ENCODE measurements around the gene SLC22A3.
"Not testable (repeated sequence)": the region's sequence is repeated elsewhere in the genome, so short reads cannot be mapped to it uniquely, and the experiment has no call there.

SLC22A3 gene

DNA sequence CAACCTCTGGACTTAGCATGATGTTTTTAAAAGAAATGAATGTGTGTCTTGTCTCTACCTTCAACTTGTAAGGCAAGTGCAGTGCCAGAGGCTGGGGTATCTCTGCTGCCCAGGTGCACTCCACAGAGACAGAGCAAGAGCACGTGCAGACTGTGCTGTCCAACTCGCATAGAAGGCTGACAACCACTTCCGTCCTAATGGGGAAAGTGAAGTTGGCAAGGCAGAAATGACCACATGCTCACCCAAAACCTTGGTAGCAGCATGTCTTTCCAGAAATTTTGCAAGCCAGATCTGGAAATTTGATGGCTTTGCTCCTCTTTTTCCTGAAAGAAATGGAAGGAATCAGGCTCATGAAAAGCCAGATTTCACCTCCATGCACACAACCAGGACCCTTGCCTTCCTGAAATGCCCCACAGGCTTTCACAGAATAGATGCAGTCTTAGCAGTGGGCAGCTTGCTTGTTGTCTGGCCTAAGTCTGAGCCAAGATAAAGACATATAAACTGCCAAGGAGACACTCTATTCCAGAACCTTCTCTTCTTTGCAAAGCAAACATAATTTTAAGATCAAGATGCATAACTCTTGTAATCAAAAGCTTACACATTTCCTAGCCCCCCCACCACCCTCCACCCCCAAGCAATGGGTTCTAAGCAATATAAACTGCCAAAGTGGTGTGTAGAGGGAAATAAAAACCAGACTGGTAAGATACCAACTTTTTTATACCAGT is 26.8 kb downstream of the SLC22A3 start:
- DNase-seq (ENCODE audit: low spot score): no peak

DNA sequence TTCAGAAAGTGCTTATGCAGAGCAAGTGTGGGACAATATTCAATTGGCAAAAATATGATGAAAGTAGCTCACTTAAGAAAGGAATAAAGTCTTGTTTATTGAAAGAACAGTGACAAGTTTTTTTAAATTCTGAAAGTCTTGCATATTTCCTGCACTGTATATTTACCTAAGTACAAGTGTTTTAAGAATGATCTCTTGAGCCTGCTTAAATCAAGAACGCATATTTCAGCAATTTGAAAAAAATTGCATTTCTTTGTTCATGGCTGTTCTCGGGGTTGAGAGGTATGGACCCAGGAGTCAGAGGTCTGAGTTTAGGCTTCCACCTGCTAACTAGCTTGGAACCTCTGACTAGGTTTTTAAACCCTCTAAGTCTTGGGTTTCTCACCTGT is 27.4 kb downstream of the SLC22A3 start:
- no peak for DNase-seq (ENCODE audit: low spot score)

DNA sequence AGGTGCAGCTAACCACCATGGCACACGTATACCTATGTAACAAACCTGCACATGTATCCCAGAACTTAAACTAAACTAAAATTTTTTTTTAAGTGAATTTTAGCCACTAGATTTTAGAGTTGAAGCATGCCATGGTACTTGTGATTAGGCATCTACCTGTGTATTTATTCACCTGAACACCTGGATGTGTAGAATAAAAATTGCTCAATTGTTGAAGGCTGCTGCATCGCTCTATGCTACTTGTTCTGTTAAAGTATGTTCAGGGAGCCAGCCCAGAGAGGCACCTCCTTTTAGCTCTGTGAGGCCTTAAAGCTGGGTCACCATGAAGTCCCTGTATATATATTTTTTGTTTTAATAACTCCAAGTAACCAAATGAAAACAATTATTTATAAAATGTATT is 28.3 kb downstream of the SLC22A3 start:
- DNase-seq (ENCODE audit: low spot score): no peak

DNA sequence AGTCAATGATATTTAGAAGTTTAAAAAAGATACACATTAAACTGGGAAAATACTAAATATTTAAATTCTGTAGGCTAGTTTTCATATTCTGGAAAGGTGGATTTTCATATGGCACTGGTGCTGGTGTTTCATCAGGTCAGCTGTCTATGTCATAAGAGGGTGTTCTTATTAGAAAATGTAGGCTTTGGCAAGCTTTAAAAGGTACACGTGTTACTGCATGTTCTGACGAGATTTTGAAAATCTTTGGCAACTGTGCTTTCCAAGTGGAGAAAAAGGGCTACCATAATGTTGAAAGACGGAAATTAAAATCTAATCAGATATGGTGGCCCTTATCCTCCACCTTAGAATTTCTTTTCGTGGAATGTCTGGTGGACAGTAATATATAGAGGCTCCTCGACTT is 30.0 kb downstream of the SLC22A3 start:
- DNase-seq (ENCODE audit: low spot score): no peak

DNA sequence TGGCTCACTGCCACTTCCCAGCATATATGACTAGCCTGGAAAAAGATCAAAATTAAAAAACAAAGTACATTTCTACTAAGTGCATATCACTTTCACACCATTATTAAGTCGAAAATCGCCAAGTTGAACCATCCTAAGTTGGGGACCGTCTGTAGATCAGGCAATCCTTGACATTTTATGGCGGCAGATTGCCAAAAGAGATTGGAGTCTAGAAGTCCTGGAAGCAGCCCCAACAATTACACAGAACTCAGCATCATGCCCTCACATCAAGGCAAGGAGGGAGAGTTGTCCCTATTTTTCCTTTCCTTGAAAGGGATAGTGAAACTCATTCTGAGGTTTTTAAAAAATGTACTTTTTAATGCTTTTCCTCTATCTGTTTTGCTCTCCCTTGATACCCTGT is 30.7 kb downstream of the SLC22A3 start:
- no peak for DNase-seq (ENCODE audit: low spot score)

DNA sequence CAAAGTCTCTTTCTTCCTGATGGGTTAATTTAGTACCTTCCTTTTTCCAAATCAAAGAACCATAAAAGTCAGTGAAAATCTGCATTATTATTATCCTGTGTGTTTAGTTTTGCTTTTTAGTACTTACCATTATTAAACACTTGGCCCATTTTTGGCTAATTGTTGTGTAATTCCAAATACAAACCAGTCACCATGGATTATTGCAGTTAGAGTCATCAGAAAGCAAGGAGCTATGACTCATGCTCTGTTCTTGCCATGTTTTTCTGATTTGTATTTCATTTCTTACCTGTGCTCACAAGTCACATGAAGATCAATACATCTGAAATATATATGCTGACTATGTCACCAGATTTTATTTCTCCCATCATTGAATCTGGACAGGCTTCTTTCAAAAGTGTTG is 31.3 kb downstream of the SLC22A3 start:
- DNase-seq (ENCODE audit: low spot score): no peak

DNA sequence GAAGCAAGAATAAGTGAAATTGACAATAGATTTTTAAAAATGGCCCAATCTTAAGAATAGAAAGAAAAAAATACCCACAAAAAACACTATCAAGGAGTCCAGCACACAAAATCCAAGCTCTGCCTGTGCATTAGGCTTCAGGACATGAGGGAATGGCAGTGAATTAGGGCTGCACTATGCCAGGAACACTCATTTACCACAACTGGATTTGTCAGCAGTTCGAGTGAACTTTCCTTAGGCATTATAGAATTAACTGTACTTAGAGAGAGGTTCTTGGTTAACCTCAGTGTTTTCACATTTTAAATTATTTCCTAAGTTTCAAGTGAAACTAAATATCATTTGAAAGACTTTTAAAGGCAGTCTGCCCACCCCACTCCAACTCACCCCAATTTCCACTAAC is 34.8 kb downstream of the SLC22A3 start:
- DNase-seq (ENCODE audit: low spot score): no peak

DNA sequence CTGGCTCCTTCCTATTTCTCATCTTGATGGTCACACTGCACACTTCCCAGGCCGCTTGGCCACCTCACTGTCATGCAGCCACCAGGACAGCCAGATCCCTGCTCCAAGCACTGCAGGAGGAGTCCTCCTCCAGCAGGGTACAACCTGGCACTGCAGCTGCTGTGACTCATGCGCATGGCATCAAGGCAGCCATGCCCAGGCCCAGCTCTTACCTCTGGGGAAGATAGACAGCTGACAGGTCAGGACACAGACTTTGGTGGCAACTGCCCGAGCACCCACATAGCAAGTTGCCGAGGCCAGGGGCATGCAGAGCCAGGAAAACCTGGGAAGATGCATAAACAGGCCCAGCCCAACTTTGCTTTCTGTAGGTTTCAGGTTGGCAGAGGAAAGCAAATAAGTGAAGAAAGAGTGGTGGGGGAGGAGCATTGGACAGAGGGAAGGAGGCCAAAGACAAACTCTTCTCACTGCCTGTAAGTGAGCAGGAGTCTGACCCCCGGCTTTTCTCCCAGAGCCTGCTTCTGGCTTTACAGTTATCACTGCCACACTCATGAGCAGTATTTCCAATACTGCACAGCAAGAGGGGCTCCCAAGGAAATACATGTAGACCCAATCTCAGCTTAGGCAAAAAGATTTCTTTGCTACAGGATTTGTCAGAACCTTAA is 38.8 kb downstream of the SLC22A3 start:
- DNase-seq (ENCODE audit: low spot score): no peak

DNA sequence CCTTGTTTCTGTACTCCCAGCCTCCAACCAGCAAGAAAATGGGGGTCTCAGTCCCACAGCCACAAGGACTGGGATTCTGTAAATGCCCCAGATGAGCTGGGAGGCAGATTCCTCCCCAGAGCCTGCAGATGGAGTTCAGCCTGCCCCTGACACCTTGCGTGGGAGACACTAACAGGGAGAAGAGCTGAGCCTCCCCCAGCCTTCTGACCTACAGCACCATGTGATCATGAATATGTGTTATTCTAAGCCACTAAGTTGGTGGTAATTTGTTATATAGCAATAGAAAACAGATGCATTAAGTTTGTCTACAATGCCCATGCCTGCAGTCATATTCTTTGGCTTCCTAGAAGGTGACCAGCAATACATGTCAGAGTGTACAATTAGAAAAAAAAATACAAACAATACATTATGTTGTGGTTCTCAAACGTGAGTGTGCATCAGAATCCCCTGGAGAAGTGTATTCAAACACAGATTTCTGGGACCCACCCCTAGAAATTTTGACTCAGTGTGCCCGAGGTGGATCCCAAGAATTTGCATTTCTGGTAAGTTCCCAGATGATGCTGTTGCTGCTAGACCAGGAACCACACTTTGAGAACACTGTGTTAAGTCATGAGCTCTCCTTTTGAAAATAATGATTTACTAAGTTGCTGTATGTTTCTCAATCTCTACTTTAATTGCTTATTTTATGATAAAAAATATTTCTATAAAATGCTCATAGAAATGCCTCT is 39.9 kb downstream of the SLC22A3 start:
- DNase-seq (ENCODE audit: low spot score): no peak

DNA sequence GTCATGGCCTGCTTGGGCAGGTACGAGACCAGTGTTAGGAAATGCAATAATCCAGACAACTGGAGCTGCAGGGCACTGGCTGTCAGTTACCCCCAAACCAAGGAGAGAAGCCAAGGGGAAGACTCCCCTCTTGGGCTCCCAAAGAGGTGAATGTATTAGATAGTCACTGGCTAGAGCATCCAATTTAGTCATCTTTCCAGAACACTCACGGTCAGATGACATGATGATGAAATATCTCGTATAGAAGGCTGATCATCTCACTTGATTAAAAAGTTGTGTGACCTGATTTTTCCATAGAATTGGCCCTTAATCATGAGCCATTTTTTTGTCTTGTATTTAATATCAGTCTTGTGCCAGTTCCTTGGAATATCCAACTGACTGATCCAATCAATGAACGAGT is 40.7 kb downstream of the SLC22A3 start:
- DNase-seq (ENCODE audit: low spot score): no peak

DNA sequence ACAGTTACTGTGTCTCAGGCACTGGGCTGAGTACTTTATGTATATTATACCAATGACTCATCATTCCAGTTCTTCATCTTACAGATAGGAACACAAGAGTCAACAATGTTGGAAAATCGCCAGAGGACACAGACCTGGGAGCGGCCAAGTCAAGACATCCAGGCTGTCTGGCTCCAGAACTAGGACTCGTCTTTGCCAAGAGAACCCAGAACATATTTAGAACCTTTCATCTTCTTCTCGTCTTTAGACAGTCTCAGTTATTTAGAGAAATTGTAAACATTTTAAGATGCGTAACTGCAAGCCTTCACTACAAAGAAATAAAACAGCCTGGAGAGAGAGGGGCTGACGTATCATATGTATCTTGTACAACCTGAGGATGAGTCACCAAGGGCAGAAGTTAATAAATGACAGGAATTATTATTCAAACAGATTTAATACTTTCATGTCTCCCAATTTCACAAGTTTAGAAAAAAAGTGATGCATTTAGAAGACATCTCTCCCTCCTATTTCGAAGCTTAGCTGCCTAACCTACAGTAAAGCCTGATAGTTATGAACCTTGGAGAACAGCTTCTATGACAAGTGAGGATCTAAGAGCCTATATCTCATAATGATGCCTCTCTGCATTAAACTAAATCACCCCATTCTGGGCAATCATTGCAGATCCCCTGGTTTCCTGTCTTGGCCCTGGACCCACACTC is 43.4 kb downstream of the SLC22A3 start:
- no peak for DNase-seq (ENCODE audit: low spot score)

DNA sequence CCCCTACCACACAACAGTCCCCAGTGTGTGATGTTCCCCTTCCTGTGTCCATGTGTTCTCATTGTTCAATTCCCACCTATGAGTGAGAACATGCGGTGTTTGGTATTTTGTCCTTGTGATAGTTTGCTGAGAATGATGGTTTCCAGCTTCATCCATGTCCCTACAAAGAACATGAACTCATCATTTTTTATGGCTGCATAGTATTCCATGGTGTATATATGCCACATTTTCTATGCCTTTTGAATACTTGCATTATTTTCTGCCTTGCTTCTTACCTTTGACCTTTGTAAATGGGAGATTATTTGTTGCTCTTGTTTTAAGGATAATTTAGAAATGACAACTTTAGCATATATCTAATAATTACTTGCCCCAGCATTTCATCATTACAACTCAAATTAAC is 45.3 kb downstream of the SLC22A3 start:
- DNase-seq (ENCODE audit: low spot score): not testable (repeated sequence)

DNA sequence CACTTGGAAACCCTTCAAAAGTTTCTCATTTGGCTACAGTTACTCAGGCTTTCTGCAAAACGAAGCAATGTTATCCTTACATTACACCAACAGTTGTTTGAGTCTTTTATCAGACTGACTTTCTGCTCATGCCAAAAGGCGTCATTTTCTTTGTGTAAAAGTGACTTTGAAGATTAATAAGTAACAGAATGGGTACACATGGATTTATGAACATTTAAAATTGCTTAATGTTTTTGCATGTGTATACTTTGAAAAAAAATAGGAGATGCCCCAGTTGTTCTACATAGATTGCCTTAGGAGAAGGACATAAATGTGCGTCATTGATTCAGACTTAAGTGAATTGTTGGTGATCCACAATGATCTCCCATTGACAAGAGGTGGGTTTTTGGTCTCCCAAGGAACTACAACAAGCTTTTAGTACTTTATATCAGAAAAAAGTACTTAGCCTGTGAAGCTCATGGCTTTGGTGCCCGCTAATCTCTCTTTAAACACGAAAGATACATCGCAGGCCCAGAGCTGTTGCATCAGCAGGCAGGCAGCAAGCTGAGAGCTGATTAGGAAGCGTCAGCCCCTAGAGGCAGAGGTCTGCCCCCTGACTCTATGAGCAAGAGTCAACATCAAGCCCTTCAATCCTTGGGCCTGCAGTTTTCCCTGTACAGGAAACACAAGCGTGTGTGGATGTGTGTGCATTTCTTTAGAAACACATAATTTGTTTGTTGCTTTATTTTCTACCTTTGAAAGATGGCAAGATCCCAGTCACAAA is 45.9 kb downstream of the SLC22A3 start:
- DNase-seq (ENCODE audit: low spot score): no peak

DNA sequence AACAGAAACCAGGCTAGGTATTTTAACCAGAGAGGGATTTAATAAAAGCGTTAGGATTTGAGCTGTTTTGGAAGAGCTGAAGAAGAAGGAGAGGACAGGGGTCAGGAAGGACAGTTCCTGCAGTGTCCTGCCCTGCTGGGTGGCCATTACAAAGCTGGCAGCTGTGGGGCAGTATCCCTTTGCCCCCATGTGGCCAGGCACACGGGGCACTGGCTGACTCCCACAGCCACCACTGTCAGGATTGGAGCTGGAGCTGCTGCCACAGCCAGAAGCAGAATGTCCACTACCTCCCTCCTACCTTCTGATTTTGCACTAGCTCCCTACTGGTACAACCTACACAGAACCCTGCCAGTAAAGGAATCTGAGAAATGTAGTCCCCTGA is 46.5 kb downstream of the SLC22A3 start:
- DNase-seq (ENCODE audit: low spot score): no peak

DNA sequence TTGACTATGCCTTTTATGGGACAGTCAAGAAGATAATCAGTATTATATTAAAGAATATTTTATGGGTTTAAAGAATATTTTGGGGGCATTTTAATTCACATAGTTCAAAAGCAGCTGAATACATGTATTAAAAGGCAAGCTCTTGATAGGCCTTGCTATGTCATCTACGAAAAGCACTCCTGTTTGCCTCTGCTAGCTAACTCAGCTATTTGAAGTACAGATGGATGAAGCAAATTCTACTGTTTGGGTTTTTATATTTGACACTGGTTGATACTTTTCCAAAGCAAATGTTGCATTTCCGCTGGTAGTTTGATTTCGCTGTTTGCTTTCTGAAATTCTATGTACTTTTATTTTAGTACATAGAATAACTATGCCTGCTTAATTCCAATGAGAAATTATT is 47.0 kb downstream of the SLC22A3 start:
- DNase-seq (ENCODE audit: low spot score): no peak

DNA sequence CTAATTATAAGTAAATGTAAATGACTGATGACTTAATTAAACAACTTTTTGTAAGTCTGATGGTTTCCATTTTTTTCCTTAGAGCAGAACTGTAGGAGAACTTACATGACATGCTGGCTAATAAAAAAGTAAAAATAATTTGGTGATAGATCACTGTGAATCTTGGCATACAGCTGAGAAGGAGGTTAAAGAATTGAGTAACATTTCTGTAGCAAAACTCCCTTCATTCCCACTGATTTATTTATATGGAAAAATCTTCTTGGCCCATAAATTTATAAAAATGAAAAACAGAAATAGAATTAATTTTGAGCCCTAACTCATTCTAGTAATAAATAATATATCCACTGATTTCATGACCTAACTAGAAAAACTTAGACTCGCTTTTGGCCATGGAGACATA is 48.1 kb downstream of the SLC22A3 start:
- no peak for DNase-seq (ENCODE audit: low spot score)

DNA sequence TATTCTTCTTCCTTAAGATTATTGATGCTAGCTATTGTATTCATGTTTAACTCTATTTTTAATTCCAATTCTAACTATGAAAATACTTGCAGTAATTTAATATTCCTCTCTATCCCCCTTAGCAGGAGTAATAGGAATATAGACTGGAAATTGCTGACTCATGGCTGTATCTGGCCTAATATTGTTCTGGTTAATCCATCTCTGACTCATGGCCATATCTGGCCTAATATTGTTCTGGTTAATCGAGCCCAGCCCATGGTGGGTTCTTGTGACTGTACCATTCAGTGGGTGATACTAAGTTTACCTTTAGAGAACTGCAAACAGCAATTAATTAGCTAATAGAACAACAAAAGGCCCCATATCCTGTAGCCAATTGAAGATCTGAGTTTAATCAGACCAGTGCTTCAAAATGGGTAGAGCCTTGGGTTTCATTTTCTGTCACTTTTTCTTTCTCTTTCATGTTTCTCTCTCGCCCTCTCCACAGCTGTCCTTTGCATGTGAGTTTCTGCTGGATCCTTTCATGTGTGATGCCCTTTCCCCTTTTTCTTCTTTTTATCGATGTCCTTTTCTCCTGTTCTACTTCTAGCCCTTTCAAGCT is 50.6 kb downstream of the SLC22A3 start:
- DNase-seq (ENCODE audit: low spot score): no peak

DNA sequence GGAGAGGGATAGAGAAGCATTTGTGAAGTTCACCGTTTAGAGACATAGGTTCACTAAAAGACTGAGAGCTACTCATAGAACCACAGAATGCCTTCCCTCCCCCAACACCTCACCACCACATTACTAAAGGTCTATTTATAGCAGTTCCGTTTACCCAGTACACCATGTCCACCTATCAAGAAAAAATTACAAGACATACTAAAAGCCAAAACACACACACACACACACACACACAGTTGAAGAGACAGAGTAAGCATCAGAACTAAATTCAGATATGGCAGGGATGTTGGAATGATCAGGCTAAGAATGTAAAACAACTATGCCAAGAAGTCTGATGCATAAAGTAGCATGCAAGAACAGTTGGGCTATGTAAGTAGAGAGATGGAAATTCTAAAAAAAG is 52.3 kb downstream of the SLC22A3 start:
- no peak for DNase-seq (ENCODE audit: low spot score)

DNA sequence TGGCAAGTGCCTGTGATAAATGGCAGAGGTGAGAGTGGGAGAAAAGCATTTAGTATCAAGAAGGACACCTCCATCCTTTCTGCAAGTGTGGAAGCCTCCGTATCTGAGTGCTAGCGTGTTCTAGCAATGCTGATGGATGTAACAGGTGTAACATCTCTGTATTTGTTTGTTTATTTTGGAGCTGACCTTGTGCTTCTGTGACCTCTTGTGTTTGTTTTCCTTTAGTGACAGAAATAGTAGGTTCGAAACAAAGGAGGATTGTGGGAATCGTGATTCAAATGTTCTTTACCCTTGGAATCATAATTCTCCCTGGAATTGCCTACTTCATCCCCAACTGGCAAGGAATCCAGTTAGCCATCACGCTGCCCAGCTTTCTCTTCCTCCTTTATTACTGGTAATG is 60.4 kb downstream of the SLC22A3 start:
- no peak for DNase-seq (ENCODE audit: low spot score)

DNA sequence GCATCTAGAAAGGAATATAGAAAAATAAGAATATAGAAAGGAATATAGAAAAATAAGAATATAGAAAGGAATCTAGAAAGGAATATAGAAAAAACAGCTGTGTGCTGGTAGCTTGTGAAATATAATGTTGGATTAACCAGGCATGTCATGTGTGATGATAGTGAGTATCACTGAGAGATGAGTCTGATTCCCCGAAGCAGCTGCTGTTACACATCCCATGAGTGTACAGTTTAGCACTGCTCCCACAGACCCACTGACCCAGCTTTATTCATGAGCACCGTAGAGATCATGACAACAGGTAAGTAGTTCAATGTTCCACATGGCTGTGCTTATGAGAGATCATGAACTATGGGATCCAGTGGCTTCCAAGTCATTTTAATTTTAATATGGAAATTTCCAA is 64.8 kb downstream of the SLC22A3 start:
- DNase-seq (ENCODE audit: low spot score): no peak

DNA sequence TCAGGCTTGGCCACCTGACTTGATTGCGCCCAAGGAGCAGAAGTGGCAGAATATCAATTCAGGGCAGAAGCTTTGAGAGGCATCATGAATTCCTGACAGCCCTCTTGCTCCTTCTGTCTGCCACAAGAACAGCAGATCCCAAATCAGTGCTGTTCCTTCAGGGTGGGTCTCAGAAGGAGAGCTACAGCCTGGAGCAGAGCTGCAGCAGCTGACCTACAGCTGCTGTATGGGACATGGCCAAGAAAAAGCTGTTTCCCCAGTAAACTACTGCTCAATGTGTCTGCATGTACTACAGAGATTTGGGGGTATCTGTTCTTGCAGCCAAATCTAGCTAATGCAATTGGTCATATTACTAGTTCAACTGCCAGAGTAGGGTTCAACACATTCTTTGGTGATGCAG is 69.0 kb downstream of the SLC22A3 start:
- DNase-seq (ENCODE audit: low spot score): no peak

DNA sequence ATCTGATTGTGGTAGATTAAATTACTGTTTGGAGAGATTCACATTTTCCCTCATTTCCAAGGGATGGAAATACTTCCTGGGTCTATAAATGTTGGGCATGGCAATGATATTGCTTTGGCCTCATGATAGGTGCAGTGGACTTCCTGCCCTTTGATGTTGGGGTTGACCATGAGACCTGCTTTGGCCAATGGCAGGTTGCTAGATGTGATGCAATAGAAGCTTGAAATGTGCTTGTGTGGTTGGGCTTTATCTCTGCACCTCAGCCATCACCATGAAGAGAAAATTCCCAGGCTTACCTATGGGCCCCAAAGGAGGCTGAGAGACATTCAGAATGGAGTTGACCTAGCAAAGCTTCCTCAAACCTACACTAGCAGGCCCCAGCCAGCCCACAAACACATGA is 69.4 kb downstream of the SLC22A3 start:
- no peak for DNase-seq (ENCODE audit: low spot score)

All from AG08396 (cell line).